ENCODE measurements around the gene DCUN1D2. TPM values are rescaled to one million over a fixed set of nuclear protein-coding genes. Genes with fewer than 3 reads are reported as not detected.

The DCUN1D2 gene
- total and polyA plus RNA-seq, 8 donors = 7.3 to 43.0 (median 21.7) TPM

DNA sequence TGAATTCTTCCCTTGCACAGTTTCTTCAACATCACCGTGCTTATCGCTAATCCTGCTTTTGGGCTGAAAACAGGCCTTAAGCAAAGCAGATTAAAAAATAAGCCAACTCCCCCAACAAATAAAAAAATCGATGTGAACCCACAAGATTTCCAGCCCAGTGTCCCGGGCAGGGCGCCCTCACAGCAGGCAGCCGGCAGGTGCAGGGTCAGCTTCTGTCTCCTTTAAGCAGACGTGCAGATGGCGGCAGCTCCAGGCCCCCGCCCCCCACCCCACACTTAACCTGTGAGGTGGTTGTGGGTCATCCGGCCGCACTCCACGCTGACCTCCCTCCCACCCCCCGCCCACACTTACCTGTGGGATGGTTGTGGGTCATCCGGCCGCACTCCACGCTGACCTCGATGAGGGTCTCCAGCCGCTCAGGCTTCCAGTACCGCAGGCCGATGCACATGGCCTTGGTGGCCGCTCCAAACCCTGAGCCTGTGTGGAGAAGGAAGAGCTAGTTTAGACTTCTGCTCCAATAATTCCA is 57.1 kb downstream of the DCUN1D2 start:
- intact Hi-C loops (cut with DNase I; ENCODE audit: low total_unique reads) = no loop called here
- H3K4me1 ChIP-seq = peaks cover 9 to 15% (median 10%) of the 10 kb centered on the region in 4 donors
- TF ChIP-seq EP300 (IDR thresholded peaks at IDR 0.05) (no peak), POLR2A (IDR thresholded peaks at IDR 0.05) (no peak), POLR2AphosphoS5 (IDR thresholded peaks at IDR 0.05) (no peak)
- TF ChIP-seq, protein P1, sequence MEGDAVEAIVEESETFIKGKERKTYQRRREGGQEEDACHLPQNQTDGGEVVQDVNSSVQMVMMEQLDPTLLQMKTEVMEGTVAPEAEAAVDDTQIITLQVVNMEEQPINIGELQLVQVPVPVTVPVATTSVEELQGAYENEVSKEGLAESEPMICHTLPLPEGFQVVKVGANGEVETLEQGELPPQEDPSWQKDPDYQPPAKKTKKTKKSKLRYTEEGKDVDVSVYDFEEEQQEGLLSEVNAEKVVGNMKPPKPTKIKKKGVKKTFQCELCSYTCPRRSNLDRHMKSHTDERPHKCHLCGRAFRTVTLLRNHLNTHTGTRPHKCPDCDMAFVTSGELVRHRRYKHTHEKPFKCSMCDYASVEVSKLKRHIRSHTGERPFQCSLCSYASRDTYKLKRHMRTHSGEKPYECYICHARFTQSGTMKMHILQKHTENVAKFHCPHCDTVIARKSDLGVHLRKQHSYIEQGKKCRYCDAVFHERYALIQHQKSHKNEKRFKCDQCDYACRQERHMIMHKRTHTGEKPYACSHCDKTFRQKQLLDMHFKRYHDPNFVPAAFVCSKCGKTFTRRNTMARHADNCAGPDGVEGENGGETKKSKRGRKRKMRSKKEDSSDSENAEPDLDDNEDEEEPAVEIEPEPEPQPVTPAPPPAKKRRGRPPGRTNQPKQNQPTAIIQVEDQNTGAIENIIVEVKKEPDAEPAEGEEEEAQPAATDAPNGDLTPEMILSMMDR (IDR thresholded peaks at IDR 0.05) = no peak
- 91 to 96% (median 93%) methylated on average over 16 to 21 of the region's 21 CpGs for WGBS, 5 donors
- H3K4me3 ChIP-seq = no peak overlapping the region
- no peak for DNase-seq
- H3K9me3 ChIP-seq = no peaks in the 10 kb centered on the region
- no peak overlapping the region for H3K27ac ChIP-seq
- H3K27me3 ChIP-seq = no peaks in the 10 kb centered on the region
- H3K36me3 ChIP-seq = peaks cover 0 to 18% (median 2%) of the 10 kb centered on the region in 4 donors

DNA sequence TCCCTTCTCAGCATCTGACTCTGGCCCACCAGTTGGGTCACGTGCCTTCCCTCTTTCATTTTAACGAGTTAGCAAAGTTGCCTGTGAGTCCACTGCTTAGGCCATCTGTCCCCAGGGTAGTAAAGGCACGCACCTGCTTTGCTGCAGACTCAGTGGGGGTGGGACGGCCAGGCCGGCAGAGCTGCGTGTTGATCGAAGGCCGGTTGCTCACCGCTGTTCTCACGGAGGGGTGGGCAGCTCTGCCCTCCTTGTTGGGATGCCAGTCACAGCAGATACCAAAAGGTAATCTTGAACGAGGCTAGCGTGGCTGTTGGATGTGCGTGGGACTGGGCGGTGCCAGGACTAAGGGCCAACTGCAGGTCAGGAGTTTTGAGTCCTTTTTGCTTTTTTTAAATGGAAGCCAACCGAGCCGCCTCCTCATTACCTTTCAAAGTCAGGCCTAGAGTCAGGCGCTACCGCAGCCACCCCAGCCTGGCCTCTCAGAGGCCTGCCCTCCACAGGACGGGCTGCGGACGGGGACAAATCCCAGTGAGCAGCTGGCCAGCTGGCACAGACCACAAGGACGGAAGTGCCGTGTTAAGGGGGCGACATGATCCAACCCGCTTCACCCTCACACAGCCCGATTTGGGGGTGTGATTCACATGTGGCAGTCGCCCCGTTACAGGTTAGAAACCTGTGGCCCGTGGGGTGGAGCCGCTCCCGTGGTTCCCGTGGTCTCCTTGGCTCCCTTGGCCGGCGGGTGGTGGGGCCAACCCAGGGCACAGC is 57.8 kb downstream of the DCUN1D2 start:
- intact Hi-C loops (cut with DNase I; ENCODE audit: low total_unique reads) = no loop called here
- peaks cover 7% of the 10 kb centered on the region in 4 donors for H3K4me1 ChIP-seq
- no peak for DNase-seq
- TF ChIP-seq POLR2A (IDR thresholded peaks at IDR 0.05) (no peak), POLR2AphosphoS5 (IDR thresholded peaks at IDR 0.05) (no peak), EP300 (IDR thresholded peaks at IDR 0.05) (no peak)
- TF ChIP-seq, protein P1 (IDR thresholded peaks at IDR 0.05) = no peak
- H3K36me3 ChIP-seq = peaks cover 0 to 18% (median 2%) of the 10 kb centered on the region in 4 donors
- no peak overlapping the region for H3K27ac ChIP-seq
- H3K4me3 ChIP-seq = no peak overlapping the region
- H3K9me3 ChIP-seq = no peaks in the 10 kb centered on the region
- no peaks in the 10 kb centered on the region for H3K27me3 ChIP-seq
- 86 to 92% (median 90%) methylated on average over 29 to 34 of the region's 34 CpGs for WGBS, 5 donors

DNA sequence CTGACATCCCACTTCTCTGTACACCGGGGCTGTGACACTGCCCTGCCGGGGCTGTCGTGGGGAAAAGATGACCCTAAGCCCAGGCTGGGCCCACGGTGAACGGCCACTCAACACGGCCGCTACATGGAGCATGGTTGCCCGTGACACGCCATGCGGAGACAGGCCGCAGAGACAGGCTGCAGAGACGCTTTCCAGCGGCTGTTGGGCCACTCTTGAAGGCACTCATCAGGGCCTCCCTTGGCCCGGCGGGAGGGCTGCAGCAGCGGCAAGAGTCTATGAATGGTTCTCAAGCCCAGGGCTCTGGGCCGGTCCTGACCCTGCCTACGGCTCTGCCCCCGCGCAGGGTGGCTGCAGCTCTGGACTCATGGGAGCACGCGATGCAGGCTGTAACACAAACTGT is 59.3 kb downstream of the DCUN1D2 start:
- peaks cover 0 to 18% (median 2%) of the 10 kb centered on the region in 4 donors for H3K36me3 ChIP-seq
- no peak for DNase-seq
- intact Hi-C loops (cut with DNase I; ENCODE audit: low total_unique reads) = no loop called here
- H3K27me3 ChIP-seq = no peaks in the 10 kb centered on the region
- no peak overlapping the region for H3K27ac ChIP-seq
- WGBS, 5 donors = 91 to 94% (median 93%) methylated on average over 20 to 22 of the region's 22 CpGs
- H3K4me3 ChIP-seq = no peak overlapping the region
- no peaks in the 10 kb centered on the region for H3K4me1 ChIP-seq
- TF ChIP-seq POLR2A (IDR thresholded peaks at IDR 0.05) (no peak), POLR2AphosphoS5 (IDR thresholded peaks at IDR 0.05) (no peak), EP300 (IDR thresholded peaks at IDR 0.05) (no peak)
- TF ChIP-seq, protein P1 (IDR thresholded peaks at IDR 0.05) = no peak
- H3K9me3 ChIP-seq = no peaks in the 10 kb centered on the region

DNA sequence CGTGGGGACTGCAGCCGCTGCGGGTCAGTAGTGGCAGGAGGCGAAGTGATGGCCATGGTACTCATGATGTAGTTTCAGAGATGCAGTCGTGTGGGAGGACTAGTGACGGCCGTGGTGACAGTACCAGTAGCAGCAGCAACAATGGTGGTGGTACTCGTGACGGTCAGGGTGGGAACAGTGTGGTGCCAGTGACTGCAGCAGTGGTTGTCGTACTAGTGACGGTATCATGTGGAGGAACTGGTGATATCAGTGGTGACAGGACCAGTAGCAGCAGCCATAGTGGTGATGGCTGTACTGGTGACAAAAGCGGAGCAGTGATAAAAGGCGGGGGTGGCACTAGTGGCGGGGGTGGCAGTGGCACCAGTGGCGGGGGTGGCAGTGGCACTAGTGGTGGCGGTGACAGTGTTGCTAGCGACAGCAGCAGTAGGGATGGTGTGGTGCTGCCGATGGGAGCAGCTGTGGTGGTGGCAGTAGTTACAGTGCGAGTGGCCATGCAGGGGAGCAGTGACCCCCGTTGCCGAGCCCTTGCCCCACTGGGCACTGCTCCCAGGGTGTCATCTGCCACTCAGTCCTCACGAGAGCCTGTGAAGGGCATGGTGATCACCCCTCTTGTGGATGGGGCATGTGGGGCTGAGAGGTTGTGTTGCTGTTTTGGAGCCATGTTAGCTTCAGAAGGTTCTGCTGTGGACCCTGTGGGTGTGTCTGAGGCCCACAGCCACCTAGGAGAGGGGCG is 60.0 kb downstream of the DCUN1D2 start:
- Histone ChIP-seq H3K27me3 (no peaks in the 10 kb centered on the region), H3K4me3 (no peak overlapping the region), H3K9me3 (no peaks in the 10 kb centered on the region), H3K4me1 (no peaks in the 10 kb centered on the region), H3K27ac (no peak overlapping the region), H3K36me3 (peaks cover 0 to 18% (median 2%) of the 10 kb centered on the region in 4 donors)
- intact Hi-C loops (cut with DNase I; ENCODE audit: low total_unique reads) = no loop called here
- no peak for DNase-seq
- TF ChIP-seq POLR2AphosphoS5 (IDR thresholded peaks at IDR 0.05) (no peak), POLR2A (IDR thresholded peaks at IDR 0.05) (no peak), EP300 (IDR thresholded peaks at IDR 0.05) (no peak)
- TF ChIP-seq, protein P1 (IDR thresholded peaks at IDR 0.05) = no peak
- WGBS, 5 donors = 93 to 97% (median 95%) methylated on average over 22 to 23 of the region's 23 CpGs
